ENCODE data around the gene ATG7. TPM values are rescaled to one million over a fixed set of nuclear protein-coding genes. Genes with fewer than 3 reads are reported as not detected.

ATG7 gene
- total and polyA plus RNA-seq, 4 donors: 7.4 to 53.8 (median 15.6) TPM

DNA sequence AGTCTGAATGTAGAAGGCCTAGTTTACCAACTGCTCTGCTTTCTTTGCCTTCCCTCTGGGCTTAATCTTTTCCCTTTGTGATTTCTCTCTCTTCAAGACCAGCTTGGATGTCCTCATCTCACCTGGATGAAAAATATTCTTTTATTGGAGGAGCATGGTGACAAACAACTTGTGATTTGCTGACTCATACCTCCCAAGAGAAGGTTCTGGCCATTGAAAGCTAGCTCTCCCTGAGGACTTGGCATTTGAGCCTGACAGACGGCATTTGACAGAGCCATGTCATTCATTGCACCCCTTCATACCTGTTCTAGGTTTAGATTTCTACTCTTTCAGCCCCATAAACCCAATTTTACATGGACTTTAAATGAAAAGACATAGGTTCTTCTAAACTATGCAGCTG lies 33.3 kb downstream of the ATG7 start:
- Histone ChIP-seq H3K9ac (ENCODE audit: low read depth in 1 of 2, low read length in 2 of 2) (no peak overlapping the region), H3K27me3 (ENCODE audit: control insufficient read depth in 4 of 4, insufficient read depth in 4 of 4, low read length in 3 of 4) (no peaks in the 10 kb centered on the region), H3K27ac (ENCODE audit: low read depth in 1 of 2, low read length in 2 of 2) (no peak overlapping the region), H3K36me3 (ENCODE audit: control insufficient read depth in 4 of 4, insufficient read depth in 3 of 4, low read depth in 1 of 4, low read length in 3 of 4) (peaks cover 4 to 41% (median 25%) of the 10 kb centered on the region in 4 donors), H3K4me1 (ENCODE audit: control insufficient read depth in 4 of 4, insufficient read depth in 4 of 4, low read length in 3 of 4) (no peaks in the 10 kb centered on the region), H3K9me3 (ENCODE audit: control insufficient read depth in 4 of 4, low read length in 3 of 4) (no peaks in the 10 kb centered on the region), H3K4me3 (ENCODE audit: low read depth in 1 of 3, low read length in 3 of 3) (no peak overlapping the region)
- no peak for DNase-seq (ENCODE audit: low spot score)
- no peak for TF ChIP-seq EGR1 (IDR thresholded peaks at IDR 0.05; ENCODE audit: low read depth in 2 of 2)
- TF ChIP-seq, protein P1, sequence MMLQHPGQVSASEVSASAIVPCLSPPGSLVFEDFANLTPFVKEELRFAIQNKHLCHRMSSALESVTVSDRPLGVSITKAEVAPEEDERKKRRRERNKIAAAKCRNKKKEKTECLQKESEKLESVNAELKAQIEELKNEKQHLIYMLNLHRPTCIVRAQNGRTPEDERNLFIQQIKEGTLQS (IDR thresholded peaks at IDR 0.05): no peak
- TF ChIP-seq, protein P2, sequence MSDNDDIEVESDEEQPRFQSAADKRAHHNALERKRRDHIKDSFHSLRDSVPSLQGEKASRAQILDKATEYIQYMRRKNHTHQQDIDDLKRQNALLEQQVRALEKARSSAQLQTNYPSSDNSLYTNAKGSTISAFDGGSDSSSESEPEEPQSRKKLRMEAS (IDR thresholded peaks at IDR 0.05): no peak
- no peak for TF ChIP-seq FOXA2 (IDR thresholded peaks at IDR 0.05)
- TF ChIP-seq RXRA (IDR thresholded peaks at IDR 0.05): no peak
- no peak for TF ChIP-seq JUND (IDR thresholded peaks at IDR 0.05)
- TF ChIP-seq YY1 (IDR thresholded peaks at IDR 0.05): no peak
- TF ChIP-seq, protein P3, sequence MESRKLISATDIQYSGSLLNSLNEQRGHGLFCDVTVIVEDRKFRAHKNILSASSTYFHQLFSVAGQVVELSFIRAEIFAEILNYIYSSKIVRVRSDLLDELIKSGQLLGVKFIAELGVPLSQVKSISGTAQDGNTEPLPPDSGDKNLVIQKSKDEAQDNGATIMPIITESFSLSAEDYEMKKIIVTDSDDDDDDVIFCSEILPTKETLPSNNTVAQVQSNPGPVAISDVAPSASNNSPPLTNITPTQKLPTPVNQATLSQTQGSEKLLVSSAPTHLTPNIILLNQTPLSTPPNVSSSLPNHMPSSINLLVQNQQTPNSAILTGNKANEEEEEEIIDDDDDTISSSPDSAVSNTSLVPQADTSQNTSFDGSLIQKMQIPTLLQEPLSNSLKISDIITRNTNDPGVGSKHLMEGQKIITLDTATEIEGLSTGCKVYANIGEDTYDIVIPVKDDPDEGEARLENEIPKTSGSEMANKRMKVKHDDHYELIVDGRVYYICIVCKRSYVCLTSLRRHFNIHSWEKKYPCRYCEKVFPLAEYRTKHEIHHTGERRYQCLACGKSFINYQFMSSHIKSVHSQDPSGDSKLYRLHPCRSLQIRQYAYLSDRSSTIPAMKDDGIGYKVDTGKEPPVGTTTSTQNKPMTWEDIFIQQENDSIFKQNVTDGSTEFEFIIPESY (IDR thresholded peaks at IDR 0.05): no peak
- TF ChIP-seq HNF4A (conservative IDR thresholded peaks at IDR 0.05): no peak
- no peak for TF ChIP-seq HNF4G (IDR thresholded peaks at IDR 0.05)
- no peak for TF ChIP-seq NR2F2 (IDR thresholded peaks at IDR 0.05)
- TF ChIP-seq SP1 (IDR thresholded peaks at IDR 0.05): no peak
- 94% methylated on average over 1 of the region's 1 CpG for WGBS

DNA sequence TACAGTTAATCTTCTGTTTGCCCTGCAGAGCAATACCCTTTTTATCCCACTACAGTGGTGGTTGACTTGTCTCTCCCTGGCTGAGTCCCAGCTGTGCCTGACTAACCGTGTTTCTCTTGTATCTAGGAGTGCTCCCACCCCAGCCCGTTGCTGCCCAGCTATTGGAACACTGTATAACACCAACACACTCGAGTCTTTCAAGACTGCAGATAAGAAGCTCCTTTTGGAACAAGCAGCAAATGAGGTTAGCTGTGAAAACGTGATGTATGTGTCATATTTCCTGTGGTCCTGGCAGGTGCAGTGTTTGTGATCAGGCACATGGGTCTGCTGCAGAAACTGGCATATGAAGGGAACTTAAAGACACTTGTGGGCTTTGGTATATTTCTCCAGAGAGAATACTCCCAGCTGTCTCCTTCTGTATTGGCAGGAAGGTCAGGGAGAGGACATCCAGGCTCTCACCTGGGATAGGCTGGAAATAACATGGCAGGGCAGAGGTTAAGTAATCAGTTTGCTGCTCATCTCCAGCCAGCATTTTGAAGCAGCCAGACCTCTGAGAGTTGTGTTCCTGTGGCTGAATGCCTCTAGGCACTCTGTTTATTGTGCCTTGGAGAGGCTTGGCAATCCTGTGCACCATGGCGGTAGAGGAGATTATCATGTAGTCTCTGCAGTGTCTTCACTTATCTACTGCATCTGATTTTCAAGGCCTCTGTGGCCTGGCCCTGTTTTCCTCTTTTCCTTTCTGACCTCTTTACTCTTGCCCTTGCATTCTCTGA lies 34.8 kb downstream of the ATG7 start:
- 74% methylated on average over 5 of the region's 5 CpGs for WGBS
- no peak overlapping the region for H3K27ac ChIP-seq (ENCODE audit: low read depth in 1 of 2, low read length in 2 of 2)
- no peaks in the 10 kb centered on the region for H3K9me3 ChIP-seq (ENCODE audit: control insufficient read depth in 4 of 4, low read length in 3 of 4)
- DNase-seq (ENCODE audit: low spot score): no peak
- TF ChIP-seq, protein P4, sequence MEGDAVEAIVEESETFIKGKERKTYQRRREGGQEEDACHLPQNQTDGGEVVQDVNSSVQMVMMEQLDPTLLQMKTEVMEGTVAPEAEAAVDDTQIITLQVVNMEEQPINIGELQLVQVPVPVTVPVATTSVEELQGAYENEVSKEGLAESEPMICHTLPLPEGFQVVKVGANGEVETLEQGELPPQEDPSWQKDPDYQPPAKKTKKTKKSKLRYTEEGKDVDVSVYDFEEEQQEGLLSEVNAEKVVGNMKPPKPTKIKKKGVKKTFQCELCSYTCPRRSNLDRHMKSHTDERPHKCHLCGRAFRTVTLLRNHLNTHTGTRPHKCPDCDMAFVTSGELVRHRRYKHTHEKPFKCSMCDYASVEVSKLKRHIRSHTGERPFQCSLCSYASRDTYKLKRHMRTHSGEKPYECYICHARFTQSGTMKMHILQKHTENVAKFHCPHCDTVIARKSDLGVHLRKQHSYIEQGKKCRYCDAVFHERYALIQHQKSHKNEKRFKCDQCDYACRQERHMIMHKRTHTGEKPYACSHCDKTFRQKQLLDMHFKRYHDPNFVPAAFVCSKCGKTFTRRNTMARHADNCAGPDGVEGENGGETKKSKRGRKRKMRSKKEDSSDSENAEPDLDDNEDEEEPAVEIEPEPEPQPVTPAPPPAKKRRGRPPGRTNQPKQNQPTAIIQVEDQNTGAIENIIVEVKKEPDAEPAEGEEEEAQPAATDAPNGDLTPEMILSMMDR (IDR thresholded peaks at IDR 0.05; ENCODE audit: low read depth, low read length, missing input control): no peak
- no peak for TF ChIP-seq FOXA2 (IDR thresholded peaks at IDR 0.05)
- TF ChIP-seq, protein P2 (IDR thresholded peaks at IDR 0.05): no peak
- TF ChIP-seq RAD21 (IDR thresholded peaks at IDR 0.05): no peak
- H3K4me1 ChIP-seq (ENCODE audit: control insufficient read depth in 4 of 4, insufficient read depth in 4 of 4, low read length in 3 of 4): no peaks in the 10 kb centered on the region
- H3K27me3 ChIP-seq (ENCODE audit: control insufficient read depth in 4 of 4, insufficient read depth in 4 of 4, low read length in 3 of 4): no peaks in the 10 kb centered on the region
- peaks cover 3 to 39% (median 25%) of the 10 kb centered on the region in 4 donors for H3K36me3 ChIP-seq (ENCODE audit: control insufficient read depth in 4 of 4, insufficient read depth in 3 of 4, low read depth in 1 of 4, low read length in 3 of 4)
- H3K9ac ChIP-seq (ENCODE audit: low read depth in 1 of 2, low read length in 2 of 2): no peak overlapping the region
- H3K4me3 ChIP-seq (ENCODE audit: low read depth in 1 of 3, low read length in 3 of 3): no peak overlapping the region
